CD4-positive, alpha-beta T cell (primary cell): ENCODE measurements around the gene HHATL. TPM values are rescaled to one million over a fixed set of nuclear protein-coding genes. Genes with fewer than 3 reads are reported as not detected.

Experiments used
- ATAC-seq: fragments of 200-7000 bp; cut with Tn5 transposase; one replicate; pipeline ENCODE4 v1.10.0; 2022; ENCODE audit warnings: mild to moderate bottlenecking; ENCODE audit not compliant: poor library complexity
- CTCF ChIA-PET: fragments of 350-600 bp; sonication (Branson Sonifier 250); formaldehyde crosslinking; loops from one replicate; lab custom pipeline; 2021; ENCODE audit warnings: antibody characterized with exemption, inconsistent platforms; lab: Charles Lee
- POLR2A ChIA-PET: fragments of 350-600 bp; sonication (Branson Sonifier 250); formaldehyde crosslinking; loops from one replicate; lab custom pipeline; 2021; ENCODE audit warnings: antibody characterized with exemption, inconsistent platforms; lab: Charles Lee
- DNase-seq, 14 experiments: peaks; one replicate each; pipeline ENCODE4 v3.0.0-alpha.2; 2013 to 2020; ENCODE audit warnings: mixed read lengths in 2 of 14
- H3K27ac ChIP-seq, 2 donors: one replicate each; pipeline versions ENCODE4 v1.5.1 to v1.7.0; 2013; ENCODE audit warnings: low read length in 2 of 2, low read depth in 1 of 2, mild to moderate bottlenecking in 1 of 2
- H3K27me3 ChIP-seq, 2 experiments: 1 replicate in 1 of 2; 2 replicates in 1 of 2; pipeline versions ENCODE4 v1.6.1 to v1.7.0; 2013; ENCODE audit warnings: low read length in 2 of 2, control low read depth in 1 of 2, mild to moderate bottlenecking in 1 of 2, moderate library complexity in 1 of 2; ENCODE audit not compliant: insufficient read depth in 2 of 2, control insufficient read depth in 1 of 2
- H3K36me3 ChIP-seq: one replicate; pipeline ENCODE4 v1.6.1; 2013; ENCODE audit warnings: low read length, control low read depth; ENCODE audit not compliant: insufficient read depth
- H3K4me1 ChIP-seq: one replicate; pipeline ENCODE4 v1.6.1; 2013; ENCODE audit warnings: low read length, control low read depth; ENCODE audit not compliant: insufficient read depth
- H3K4me3 ChIP-seq: one replicate; pipeline ENCODE4 v1.5.1; 2013; ENCODE audit warnings: mild to moderate bottlenecking, low read length, moderate library complexity
- H3K9me3 ChIP-seq, 2 experiments: 1 replicate in 1 of 2; 2 replicates in 1 of 2; pipeline versions ENCODE4 v1.6.1 to v1.7.0; 2013; ENCODE audit warnings: low read length in 2 of 2, mild to moderate bottlenecking in 2 of 2, control low read depth in 1 of 2, moderate library complexity in 1 of 2; ENCODE audit not compliant: control insufficient read depth in 1 of 2, insufficient read depth in 1 of 2
- H3K27ac Mint-ChIP-seq: one replicate; pipeline ENCODE4 v1.8.0; 2020; ENCODE audit warnings: mixed read lengths
- H3K27me3 Mint-ChIP-seq: one replicate; pipeline ENCODE4 v1.8.0; 2021; ENCODE audit warnings: mixed read lengths
- H3K36me3 Mint-ChIP-seq: one replicate; pipeline ENCODE4 v1.8.0; 2021; ENCODE audit warnings: low read depth, mixed read lengths
- H3K4me1 Mint-ChIP-seq: one replicate; pipeline ENCODE4 v1.8.0; 2021; ENCODE audit warnings: low read depth, mixed read lengths
- H3K4me3 Mint-ChIP-seq: one replicate; pipeline ENCODE4 v1.8.0; 2020; ENCODE audit warnings: mild to moderate bottlenecking, mixed read lengths
- H3K9me3 Mint-ChIP-seq: one replicate; pipeline ENCODE4 v1.8.0; 2020; ENCODE audit warnings: mixed read lengths
- intact Hi-C, 2 experiments: fragments of 100-400 bp; cut with DNase I in 1 of 2; cut with micrococcal nuclease in 1 of 2; formaldehyde crosslinking; loops; one replicate each; pipeline versions ENCODE4 v1.15.1 to v1.9.0; 2023 to 2025; cut with DNase I, micrococcal nuclease
- total RNA-seq, 174 experiments: library from RNA in 2 of 174; stranded (reverse) in 2 of 174; gene quantifications; one replicate each; pipeline ENCODE4 v1.2.3 and lab custom pipeline; 2021 to 2026
- TF ChIP-seq, protein P1 (sequence below): fragments of 200-600 bp; IDR thresholded peaks from one replicate; pipeline ENCODE4 v1.8.0; 2022; ENCODE audit warnings: antibody characterized with exemption, mild to moderate bottlenecking

Gene HHATL
- total RNA-seq, 2 experiments from 2014 or later: not detected

DNA sequence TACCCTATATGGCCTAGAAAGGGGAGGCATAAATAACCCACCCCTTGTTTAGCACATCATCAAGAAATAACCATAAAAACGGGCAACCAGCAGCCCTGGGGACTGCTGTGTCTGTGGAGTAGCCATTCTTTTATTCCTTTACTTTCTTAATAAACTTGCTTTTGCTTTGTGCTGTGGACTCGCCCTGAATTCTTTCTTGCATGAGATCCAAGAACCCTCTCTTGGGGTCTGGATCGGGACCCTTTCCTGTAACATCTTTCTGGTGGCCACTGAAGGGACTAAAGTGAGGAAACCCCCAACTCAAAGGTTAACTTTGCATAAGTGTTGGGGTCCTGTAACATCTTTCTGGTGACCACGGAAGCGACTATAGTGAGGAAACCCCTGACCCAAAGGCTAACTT lies 15.7 kb upstream of the HHATL start:
- TF ChIP-seq, protein P1, sequence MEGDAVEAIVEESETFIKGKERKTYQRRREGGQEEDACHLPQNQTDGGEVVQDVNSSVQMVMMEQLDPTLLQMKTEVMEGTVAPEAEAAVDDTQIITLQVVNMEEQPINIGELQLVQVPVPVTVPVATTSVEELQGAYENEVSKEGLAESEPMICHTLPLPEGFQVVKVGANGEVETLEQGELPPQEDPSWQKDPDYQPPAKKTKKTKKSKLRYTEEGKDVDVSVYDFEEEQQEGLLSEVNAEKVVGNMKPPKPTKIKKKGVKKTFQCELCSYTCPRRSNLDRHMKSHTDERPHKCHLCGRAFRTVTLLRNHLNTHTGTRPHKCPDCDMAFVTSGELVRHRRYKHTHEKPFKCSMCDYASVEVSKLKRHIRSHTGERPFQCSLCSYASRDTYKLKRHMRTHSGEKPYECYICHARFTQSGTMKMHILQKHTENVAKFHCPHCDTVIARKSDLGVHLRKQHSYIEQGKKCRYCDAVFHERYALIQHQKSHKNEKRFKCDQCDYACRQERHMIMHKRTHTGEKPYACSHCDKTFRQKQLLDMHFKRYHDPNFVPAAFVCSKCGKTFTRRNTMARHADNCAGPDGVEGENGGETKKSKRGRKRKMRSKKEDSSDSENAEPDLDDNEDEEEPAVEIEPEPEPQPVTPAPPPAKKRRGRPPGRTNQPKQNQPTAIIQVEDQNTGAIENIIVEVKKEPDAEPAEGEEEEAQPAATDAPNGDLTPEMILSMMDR: no peak
- Histone ChIP-seq H3K27ac (no peak overlapping the region), H3K27me3 (no peaks in the 10 kb centered on the region), H3K4me3 (no peak overlapping the region), H3K9me3 (no peaks in the 10 kb centered on the region), H3K36me3 (no peaks in the 10 kb centered on the region), H3K4me1 (no peaks in the 10 kb centered on the region)
- H3K4me1 Mint-ChIP-seq: no peaks in the 10 kb centered on the region
- no peak overlapping the region for H3K27ac Mint-ChIP-seq
- ATAC-seq (no peak), DNase-seq (no peak)
- ChIA-PET POLR2A (no interaction called here), CTCF (no interaction called here)
- intact Hi-C loops: no loop called here
- H3K27me3 Mint-ChIP-seq: peaks cover 13% of the 10 kb centered on the region
- no peaks in the 10 kb centered on the region for H3K9me3 Mint-ChIP-seq
- no peak overlapping the region for H3K4me3 Mint-ChIP-seq
- H3K36me3 Mint-ChIP-seq: no peaks in the 10 kb centered on the region

DNA sequence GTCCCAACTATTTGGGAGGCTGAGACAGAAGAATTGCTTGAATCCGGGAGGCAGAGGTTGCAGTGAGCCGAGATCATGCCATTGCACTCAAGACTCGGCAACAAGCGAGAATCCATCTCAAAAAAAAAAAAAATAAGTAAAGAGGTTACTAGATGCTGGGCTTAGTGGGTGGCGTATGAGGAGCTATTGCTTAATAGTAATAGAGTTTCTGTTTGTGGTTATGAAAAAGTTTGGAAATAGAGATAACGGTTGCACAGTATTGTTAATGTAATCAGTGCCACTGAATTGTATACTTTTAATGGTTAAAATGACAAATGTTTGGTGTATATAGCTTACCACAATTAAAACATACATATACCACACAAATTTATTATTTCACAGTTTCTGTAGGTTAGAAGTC lies 14.7 kb upstream of the HHATL start:
- no peaks in the 10 kb centered on the region for H3K36me3 ChIP-seq
- no peak overlapping the region for H3K4me3 ChIP-seq
- TF ChIP-seq, protein P1: no peak
- DNase-seq (no peak), ATAC-seq (no peak)
- Mint-ChIP-seq H3K27ac (no peak overlapping the region), H3K4me1 (no peaks in the 10 kb centered on the region), H3K4me3 (no peak overlapping the region), H3K27me3 (peaks cover 12% of the 10 kb centered on the region), H3K9me3 (no peaks in the 10 kb centered on the region), H3K36me3 (no peaks in the 10 kb centered on the region)
- H3K27me3 ChIP-seq: no peaks in the 10 kb centered on the region
- no peaks in the 10 kb centered on the region for H3K9me3 ChIP-seq
- H3K4me1 ChIP-seq: no peaks in the 10 kb centered on the region
- POLR2A ChIA-PET: no interaction called here
- CTCF ChIA-PET: interaction anchor here (1.4 kb wide), 1 partner anchor 27 kb away, joined by 3 read pairs; no protein-coding TSS in a partner anchor
- no peak overlapping the region for H3K27ac ChIP-seq
- intact Hi-C loops: no loop called here

GRCh38 chr3:42714171-42714852 lies 11.7 kb upstream of the HHATL start:
- intact Hi-C loops: no loop called here
- Mint-ChIP-seq H3K4me3 (no peak overlapping the region), H3K9me3 (no peaks in the 10 kb centered on the region), H3K27ac (no peak overlapping the region), H3K36me3 (no peaks in the 10 kb centered on the region), H3K27me3 (peaks cover 7% of the 10 kb centered on the region), H3K4me1 (no peaks in the 10 kb centered on the region)
- TF ChIP-seq, protein P1: no peak
- H3K9me3 ChIP-seq: no peaks in the 10 kb centered on the region
- ATAC-seq (no peak), DNase-seq (no peak)
- POLR2A ChIA-PET: no interaction called here
- H3K36me3 ChIP-seq: no peaks in the 10 kb centered on the region
- H3K27ac ChIP-seq: no peak overlapping the region
- CTCF ChIA-PET: no interaction called here
- H3K4me1 ChIP-seq: no peaks in the 10 kb centered on the region
- H3K4me3 ChIP-seq: no peak overlapping the region
- H3K27me3 ChIP-seq: no peaks in the 10 kb centered on the region
